Measurements from ENCODE around the gene ZNF222. TPM values are rescaled to one million over a fixed set of nuclear protein-coding genes. Genes with fewer than 3 reads are reported as not detected.

Gene ZNF222
- total RNA-seq, 1 donor, result 6.9 TPM

- no peak for DNase-seq (ENCODE audit: low read depth)
- TF ChIP-seq, protein P1, sequence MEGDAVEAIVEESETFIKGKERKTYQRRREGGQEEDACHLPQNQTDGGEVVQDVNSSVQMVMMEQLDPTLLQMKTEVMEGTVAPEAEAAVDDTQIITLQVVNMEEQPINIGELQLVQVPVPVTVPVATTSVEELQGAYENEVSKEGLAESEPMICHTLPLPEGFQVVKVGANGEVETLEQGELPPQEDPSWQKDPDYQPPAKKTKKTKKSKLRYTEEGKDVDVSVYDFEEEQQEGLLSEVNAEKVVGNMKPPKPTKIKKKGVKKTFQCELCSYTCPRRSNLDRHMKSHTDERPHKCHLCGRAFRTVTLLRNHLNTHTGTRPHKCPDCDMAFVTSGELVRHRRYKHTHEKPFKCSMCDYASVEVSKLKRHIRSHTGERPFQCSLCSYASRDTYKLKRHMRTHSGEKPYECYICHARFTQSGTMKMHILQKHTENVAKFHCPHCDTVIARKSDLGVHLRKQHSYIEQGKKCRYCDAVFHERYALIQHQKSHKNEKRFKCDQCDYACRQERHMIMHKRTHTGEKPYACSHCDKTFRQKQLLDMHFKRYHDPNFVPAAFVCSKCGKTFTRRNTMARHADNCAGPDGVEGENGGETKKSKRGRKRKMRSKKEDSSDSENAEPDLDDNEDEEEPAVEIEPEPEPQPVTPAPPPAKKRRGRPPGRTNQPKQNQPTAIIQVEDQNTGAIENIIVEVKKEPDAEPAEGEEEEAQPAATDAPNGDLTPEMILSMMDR (IDR thresholded peaks at IDR 0.05; ENCODE audit: insufficient read depth, low read depth, low read length), result no peak
- H3K4me3 ChIP-seq (ENCODE audit: low read depth, low read length), result no peak overlapping the region
Observed at GRCh38 chr19:44069415-44069814, 44.2 kb downstream of the ZNF222 start.

DNA sequence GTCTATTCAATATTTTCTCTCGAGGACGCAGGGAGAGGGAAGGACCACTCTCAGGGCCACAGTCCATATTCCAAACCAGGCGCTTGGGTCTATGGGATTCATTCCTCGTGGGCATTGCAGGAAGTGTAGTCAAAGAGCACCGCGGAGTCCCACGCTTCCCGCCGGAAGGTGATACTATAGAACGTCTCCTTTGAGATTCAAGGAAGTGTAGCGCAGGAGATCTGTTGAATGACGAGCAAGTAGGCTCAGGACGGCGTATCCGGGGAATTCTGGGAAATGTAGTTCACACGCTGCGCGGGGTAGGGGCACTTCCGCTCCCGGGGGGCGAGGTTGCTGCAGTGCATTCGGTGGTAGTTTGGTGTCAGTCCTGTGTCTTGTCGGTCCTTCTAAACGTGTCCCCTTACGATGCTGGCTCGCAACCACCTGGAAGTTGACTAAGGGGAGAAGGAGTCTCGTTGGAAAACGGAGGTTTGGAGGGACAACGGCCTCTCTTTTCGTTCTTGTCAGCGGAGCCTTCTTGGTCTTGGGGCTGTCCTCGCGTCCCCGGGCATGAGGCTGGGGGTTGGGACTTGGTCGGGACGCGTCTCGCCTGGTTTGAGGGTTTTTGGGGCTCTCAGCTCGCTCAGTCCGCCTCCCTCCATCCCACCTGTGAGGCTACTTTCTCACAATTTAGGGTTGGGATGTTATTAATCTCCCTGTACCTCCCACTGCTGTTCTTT lies 46.8 kb downstream of the ZNF222 start, which contains the start of gene ZNF284:
Gene ZNF284 (plus strand): TSS at position 336 of the 719 bp plus-strand sequence. CDS start 4,231 bp downstream, outside the sequence.
- DNase-seq (ENCODE audit: low read depth), result peak; percentile 92
- peak within 1 kb of the TSS; percentile 81 for H3K4me3 ChIP-seq (ENCODE audit: low read depth, low read length)
- TF ChIP-seq, protein P1 (IDR thresholded peaks at IDR 0.05; ENCODE audit: insufficient read depth, low read depth, low read length), result no peak

GRCh38 chr19:44072543-44073401 lies 47.6 kb downstream of the ZNF222 start:
- peak overlapping the region; percentile 81 for H3K4me3 ChIP-seq (ENCODE audit: low read depth, low read length)
- TF ChIP-seq, protein P1 (IDR thresholded peaks at IDR 0.05; ENCODE audit: insufficient read depth, low read depth, low read length), result no peak
- peak; percentile 6 for DNase-seq (ENCODE audit: low read depth)

- no peak overlapping the region for H3K4me3 ChIP-seq (ENCODE audit: low read depth, low read length)
- TF ChIP-seq, protein P1 (IDR thresholded peaks at IDR 0.05; ENCODE audit: insufficient read depth, low read depth, low read length), result no peak
- no peak for DNase-seq (ENCODE audit: low read depth)
Observed at GRCh38 chr19:44076325-44076724, 51.1 kb downstream of the ZNF222 start.

Small RNA genes within 50 kb of the gene (small RNA-seq; reads per million reads assigned to genes)
- not detected for gene AC006213.5

Other genes starting within 250 kb of the ZNF222 start
- gene KCNN4, start 244.4 kb upstream of the ZNF222 start, total RNA-seq, result 0.43 TPM in 1 of 2 replicates, not detected in the other
- gene LYPD5, start 222.9 kb upstream of the ZNF222 start, total RNA-seq, result under 0.01 and 0.43 TPM in 2 replicates
- 10.6 and 29.8 TPM in 2 replicates for gene ZNF283, start 198.1 kb upstream of the ZNF222 start, total RNA-seq
- gene ZNF404, start 141.4 kb upstream of the ZNF222 start, total RNA-seq, result 0.97 and 3.0 TPM in 2 replicates
- gene ZNF45, start 90.1 kb upstream of the ZNF222 start, total RNA-seq, result 18.4 and 25.5 TPM in 2 replicates
- 7.4 and 10.4 TPM in 2 replicates for gene ZNF221, start 74.2 kb upstream of the ZNF222 start, total RNA-seq
- gene ZNF155, start 41.2 kb upstream of the ZNF222 start, total RNA-seq, result 5.8 and 10.8 TPM in 2 replicates
- 2.6 and 3.9 TPM in 2 replicates for gene ZNF230, start 22.4 kb upstream of the ZNF222 start, total RNA-seq
- 4.5 and 5.6 TPM in 2 replicates for gene ZNF223, start 26.7 kb downstream of the ZNF222 start, total RNA-seq
- gene ZNF284, start 46.8 kb downstream of the ZNF222 start, total RNA-seq, result 3.2 and 3.9 TPM in 2 replicates
- 20.0 and 28.9 TPM in 2 replicates for gene ZNF224, start 69.0 kb downstream of the ZNF222 start, total RNA-seq
- 4.5 and 7.3 TPM in 2 replicates for gene ZNF225, start 88.0 kb downstream of the ZNF222 start, total RNA-seq
- gene ZNF234, start 116.2 kb downstream of the ZNF222 start, total RNA-seq, result 8.4 and 12.5 TPM in 2 replicates
- 15.5 and 21.2 TPM in 2 replicates for gene ZNF226, start 139.7 kb downstream of the ZNF222 start, total RNA-seq
- gene ZNF227, start 187.2 kb downstream of the ZNF222 start, total RNA-seq, result 15.8 and 18.6 TPM in 2 replicates
- 0.32 and 2.2 TPM in 2 replicates for gene ZNF233, start 234.5 kb downstream of the ZNF222 start, total RNA-seq